ENCODE results near the gene ZNF688. TPM values are rescaled to one million over a fixed set of nuclear protein-coding genes. Genes with fewer than 3 reads are reported as not detected.

Gene ZNF688
- 6.7 and 57.4 TPM in 2 replicates for total RNA-seq (ENCODE audit: low replicate concordance)

- peak within 1 kb of the TSS; percentile 76 for H3K4me3 ChIP-seq (ENCODE audit: low read depth, low read length)
- peak; percentile 98 for DNase-seq (ENCODE audit: low read depth)
- TF ChIP-seq, protein P1, sequence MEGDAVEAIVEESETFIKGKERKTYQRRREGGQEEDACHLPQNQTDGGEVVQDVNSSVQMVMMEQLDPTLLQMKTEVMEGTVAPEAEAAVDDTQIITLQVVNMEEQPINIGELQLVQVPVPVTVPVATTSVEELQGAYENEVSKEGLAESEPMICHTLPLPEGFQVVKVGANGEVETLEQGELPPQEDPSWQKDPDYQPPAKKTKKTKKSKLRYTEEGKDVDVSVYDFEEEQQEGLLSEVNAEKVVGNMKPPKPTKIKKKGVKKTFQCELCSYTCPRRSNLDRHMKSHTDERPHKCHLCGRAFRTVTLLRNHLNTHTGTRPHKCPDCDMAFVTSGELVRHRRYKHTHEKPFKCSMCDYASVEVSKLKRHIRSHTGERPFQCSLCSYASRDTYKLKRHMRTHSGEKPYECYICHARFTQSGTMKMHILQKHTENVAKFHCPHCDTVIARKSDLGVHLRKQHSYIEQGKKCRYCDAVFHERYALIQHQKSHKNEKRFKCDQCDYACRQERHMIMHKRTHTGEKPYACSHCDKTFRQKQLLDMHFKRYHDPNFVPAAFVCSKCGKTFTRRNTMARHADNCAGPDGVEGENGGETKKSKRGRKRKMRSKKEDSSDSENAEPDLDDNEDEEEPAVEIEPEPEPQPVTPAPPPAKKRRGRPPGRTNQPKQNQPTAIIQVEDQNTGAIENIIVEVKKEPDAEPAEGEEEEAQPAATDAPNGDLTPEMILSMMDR (IDR thresholded peaks at IDR 0.05; ENCODE audit: insufficient read depth, low read length), result no peak
These were observed at the start of gene ZNF688 for GRCh38 chr16:30571445-30572322. TSS of gene ZNF688 (minus strand) at chr16:30571714. CDS start at chr16:30571629, 85 bp downstream.

DNA sequence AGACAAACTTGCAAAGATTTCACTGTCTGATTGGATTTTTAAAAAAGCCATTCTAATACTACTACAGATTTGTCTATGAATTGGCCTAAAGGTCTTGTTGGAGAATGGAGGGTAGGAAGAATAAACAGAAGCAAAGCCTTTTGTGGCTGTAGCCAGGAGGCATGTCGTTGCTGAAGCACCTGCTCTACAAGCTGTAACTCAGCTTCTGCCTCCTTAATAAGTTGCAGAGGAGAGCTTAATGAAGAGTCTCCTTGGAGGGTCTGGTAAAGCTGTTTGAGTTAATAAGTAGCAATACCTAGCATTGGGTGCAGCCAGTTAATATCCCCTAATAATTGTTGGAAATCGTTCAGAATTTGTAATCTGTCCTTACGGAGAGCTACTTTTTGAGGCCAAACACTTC, 48.7 kb upstream of the ZNF688 start:
- TF ChIP-seq, protein P1 (IDR thresholded peaks at IDR 0.05; ENCODE audit: insufficient read depth, low read length), result no peak
- no peak for DNase-seq (ENCODE audit: low read depth)
- no peak overlapping the region for H3K4me3 ChIP-seq (ENCODE audit: low read depth, low read length)

GRCh38 chr16:30619638-30620037, 48.1 kb upstream of the ZNF688 start:
- H3K4me3 ChIP-seq (ENCODE audit: low read depth, low read length), result no peak overlapping the region
- TF ChIP-seq, protein P1 (IDR thresholded peaks at IDR 0.05; ENCODE audit: insufficient read depth, low read length), result no peak
- no peak for DNase-seq (ENCODE audit: low read depth)

DNA sequence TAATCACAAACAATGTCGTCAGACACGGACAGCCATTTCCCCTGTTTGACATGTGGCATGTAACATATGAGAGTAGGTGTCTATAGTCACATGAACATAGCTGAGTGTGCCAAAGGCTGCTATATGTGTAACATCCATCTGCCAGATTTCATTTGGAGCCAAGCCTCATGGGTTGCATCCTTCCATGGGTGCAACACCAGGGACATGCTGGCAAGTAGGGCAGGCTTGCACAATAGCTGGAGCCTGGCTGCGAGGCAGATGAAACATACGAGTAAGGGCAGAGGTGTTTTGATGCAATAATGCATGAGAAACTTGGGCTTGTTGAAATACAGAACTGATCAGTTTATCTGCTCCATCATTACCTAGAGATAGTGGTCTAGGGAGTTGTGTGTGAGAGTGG, 47.7 kb upstream of the ZNF688 start:
- peak; percentile 21 for DNase-seq (ENCODE audit: low read depth)
- TF ChIP-seq, protein P1 (IDR thresholded peaks at IDR 0.05; ENCODE audit: insufficient read depth, low read length), result no peak
- H3K4me3 ChIP-seq (ENCODE audit: low read depth, low read length), result no peak overlapping the region

DNA sequence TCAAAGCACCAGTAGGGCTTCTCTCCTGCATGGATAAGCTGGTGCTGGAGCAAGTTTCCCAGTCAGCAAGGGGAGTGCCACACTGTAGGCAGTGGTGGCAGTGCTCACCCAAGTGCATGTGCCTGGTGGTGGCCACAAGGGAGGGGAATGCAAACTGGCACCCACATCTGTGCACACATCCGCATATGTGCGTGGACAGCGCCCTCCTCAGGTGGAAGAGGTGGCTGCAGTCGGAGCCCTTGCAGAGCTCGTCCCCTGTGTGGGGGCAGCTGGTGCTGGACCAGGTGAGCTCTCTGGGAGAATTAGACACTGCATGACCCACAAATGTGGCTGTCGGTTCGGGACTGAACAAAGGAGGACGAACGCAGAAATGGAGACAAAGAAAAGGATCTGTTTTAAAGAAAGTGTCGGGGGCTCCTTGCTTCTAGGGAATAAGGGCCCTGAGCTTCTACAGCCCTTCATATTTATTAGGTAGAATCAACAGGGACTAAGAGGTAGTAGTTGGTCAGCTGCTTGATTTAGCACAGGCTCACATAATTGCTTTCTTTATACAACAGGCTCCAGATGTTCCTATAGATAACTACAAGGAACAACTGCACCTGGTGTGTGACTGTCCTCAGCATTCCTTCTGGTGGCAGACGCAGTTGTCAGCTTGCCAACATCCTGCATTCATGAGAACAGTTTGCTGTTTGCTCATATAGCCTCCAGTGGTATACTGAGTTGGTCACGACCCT, 44.0 kb upstream of the ZNF688 start:
- TF ChIP-seq, protein P1 (IDR thresholded peaks at IDR 0.05; ENCODE audit: insufficient read depth, low read length), result peak; percentile 43
- DNase-seq (ENCODE audit: low read depth), result peak; percentile 12
- H3K4me3 ChIP-seq (ENCODE audit: low read depth, low read length), result no peak overlapping the region

- TF ChIP-seq, protein P1 (IDR thresholded peaks at IDR 0.05; ENCODE audit: insufficient read depth, low read length), result no peak
- DNase-seq (ENCODE audit: low read depth), result peak; percentile 98
- peak within 1 kb of the TSS; percentile 89 for H3K4me3 ChIP-seq (ENCODE audit: low read depth, low read length)
These were observed 38.7 kb upstream of the ZNF688 start, which contains the start of gene ZNF689 for GRCh38 chr16:30609926-30610839. TSS of gene ZNF689 (minus strand) at chr16:30610389. CDS start at chr16:30610041, 348 bp downstream.

All from fibroblast of the aortic adventitia (primary cell).